ENCODE results near the gene GPC5.

The GPC5 gene

DNA sequence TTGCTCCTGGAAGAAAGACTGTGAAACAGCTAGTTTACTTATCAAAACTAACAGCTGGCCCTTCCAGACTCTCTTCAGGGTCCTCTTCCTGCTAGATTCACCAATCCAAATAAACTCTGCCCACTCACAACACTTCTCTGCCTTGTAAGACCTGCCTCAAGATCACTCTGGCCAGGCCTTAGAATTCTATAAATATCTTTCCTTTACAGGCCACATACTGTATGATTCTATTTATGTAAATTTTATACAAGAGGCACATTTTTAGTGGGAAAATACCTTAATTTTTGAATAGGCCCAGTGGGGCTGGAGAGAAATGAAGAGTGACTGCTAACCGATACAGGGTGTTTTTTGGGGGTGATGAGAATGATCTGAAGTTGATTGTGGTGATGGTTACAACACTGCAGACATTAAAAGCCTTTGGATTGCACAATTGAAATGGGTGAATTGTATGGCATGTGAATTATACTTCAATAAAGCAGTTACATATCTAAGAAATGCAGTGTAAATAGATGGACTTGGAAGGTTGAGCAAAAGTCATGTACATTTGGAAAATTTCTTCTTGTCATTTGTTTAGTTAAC, 141.8 kb downstream of the GPC5 start:
- TF ChIP-seq CEBPB (IDR thresholded peaks at IDR 0.05) (no peak), TCF12 (IDR thresholded peaks at IDR 0.05; ENCODE audit: low read depth) (no peak), CREB1 (IDR thresholded peaks at IDR 0.05; ENCODE audit: low read depth) (no peak), NFIC (IDR thresholded peaks at IDR 0.05) (no peak), TEAD4 (IDR thresholded peaks at IDR 0.05) (no peak), TAF1 (IDR thresholded peaks at IDR 0.05; ENCODE audit: low read depth) (no peak), YY1 (IDR thresholded peaks at IDR 0.05; ENCODE audit: low read depth) (no peak), ZBTB7A (IDR thresholded peaks at IDR 0.05; ENCODE audit: low read depth) (no peak), EP300 (IDR thresholded peaks at IDR 0.05; ENCODE audit: borderline replicate concordance) (no peak), FOXM1 (IDR thresholded peaks at IDR 0.05; ENCODE audit: borderline replicate concordance, low read depth) (no peak), EGR1 (IDR thresholded peaks at IDR 0.05) (no peak), RAD21 (IDR thresholded peaks at IDR 0.05; ENCODE audit: low read depth) (no peak)
- TF ChIP-seq, protein P1, sequence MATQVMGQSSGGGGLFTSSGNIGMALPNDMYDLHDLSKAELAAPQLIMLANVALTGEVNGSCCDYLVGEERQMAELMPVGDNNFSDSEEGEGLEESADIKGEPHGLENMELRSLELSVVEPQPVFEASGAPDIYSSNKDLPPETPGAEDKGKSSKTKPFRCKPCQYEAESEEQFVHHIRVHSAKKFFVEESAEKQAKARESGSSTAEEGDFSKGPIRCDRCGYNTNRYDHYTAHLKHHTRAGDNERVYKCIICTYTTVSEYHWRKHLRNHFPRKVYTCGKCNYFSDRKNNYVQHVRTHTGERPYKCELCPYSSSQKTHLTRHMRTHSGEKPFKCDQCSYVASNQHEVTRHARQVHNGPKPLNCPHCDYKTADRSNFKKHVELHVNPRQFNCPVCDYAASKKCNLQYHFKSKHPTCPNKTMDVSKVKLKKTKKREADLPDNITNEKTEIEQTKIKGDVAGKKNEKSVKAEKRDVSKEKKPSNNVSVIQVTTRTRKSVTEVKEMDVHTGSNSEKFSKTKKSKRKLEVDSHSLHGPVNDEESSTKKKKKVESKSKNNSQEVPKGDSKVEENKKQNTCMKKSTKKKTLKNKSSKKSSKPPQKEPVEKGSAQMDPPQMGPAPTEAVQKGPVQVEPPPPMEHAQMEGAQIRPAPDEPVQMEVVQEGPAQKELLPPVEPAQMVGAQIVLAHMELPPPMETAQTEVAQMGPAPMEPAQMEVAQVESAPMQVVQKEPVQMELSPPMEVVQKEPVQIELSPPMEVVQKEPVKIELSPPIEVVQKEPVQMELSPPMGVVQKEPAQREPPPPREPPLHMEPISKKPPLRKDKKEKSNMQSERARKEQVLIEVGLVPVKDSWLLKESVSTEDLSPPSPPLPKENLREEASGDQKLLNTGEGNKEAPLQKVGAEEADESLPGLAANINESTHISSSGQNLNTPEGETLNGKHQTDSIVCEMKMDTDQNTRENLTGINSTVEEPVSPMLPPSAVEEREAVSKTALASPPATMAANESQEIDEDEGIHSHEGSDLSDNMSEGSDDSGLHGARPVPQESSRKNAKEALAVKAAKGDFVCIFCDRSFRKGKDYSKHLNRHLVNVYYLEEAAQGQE (IDR thresholded peaks at IDR 0.05; ENCODE audit: low read depth) = no peak
- TF ChIP-seq, protein P2, sequence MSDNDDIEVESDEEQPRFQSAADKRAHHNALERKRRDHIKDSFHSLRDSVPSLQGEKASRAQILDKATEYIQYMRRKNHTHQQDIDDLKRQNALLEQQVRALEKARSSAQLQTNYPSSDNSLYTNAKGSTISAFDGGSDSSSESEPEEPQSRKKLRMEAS (IDR thresholded peaks at IDR 0.05) = no peak
- TF ChIP-seq, protein P3, sequence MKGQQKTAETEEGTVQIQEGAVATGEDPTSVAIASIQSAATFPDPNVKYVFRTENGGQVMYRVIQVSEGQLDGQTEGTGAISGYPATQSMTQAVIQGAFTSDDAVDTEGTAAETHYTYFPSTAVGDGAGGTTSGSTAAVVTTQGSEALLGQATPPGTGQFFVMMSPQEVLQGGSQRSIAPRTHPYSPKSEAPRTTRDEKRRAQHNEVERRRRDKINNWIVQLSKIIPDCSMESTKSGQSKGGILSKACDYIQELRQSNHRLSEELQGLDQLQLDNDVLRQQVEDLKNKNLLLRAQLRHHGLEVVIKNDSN (IDR thresholded peaks at IDR 0.05) = no peak

DNA sequence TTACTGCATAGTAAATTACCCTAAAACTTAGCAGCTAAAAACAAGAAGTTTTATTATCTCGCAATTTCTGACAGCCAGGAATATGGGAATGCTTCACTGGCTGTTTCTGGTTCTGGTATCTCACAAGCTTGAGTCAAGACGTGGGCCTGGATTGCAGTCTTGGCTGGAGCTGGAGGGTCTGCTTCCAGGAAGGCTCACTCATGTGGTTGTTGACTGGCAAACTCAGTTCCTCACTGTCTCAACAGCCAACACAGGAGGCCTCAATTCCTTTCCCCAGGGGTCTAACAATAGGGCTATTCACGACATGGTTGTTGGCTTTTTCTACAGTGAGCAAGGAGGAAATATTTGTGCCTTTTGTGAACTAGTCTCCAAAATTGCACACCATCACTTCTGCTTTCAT, 146.3 kb downstream of the GPC5 start:
- TF ChIP-seq RAD21 (IDR thresholded peaks at IDR 0.05; ENCODE audit: low read depth) = no peak
- no peak for TF ChIP-seq TAF1 (IDR thresholded peaks at IDR 0.05; ENCODE audit: low read depth)
- TF ChIP-seq, protein P2 (IDR thresholded peaks at IDR 0.05) = no peak
- TF ChIP-seq TEAD4 (IDR thresholded peaks at IDR 0.05) = no peak
- TF ChIP-seq, protein P3 (IDR thresholded peaks at IDR 0.05) = no peak
- TF ChIP-seq EGR1 (IDR thresholded peaks at IDR 0.05) = no peak
- no peak for TF ChIP-seq YY1 (IDR thresholded peaks at IDR 0.05; ENCODE audit: low read depth)
- no peak for TF ChIP-seq FOXM1 (IDR thresholded peaks at IDR 0.05; ENCODE audit: borderline replicate concordance, low read depth)
- TF ChIP-seq TCF12 (IDR thresholded peaks at IDR 0.05; ENCODE audit: low read depth) = no peak
- TF ChIP-seq, protein P1 (IDR thresholded peaks at IDR 0.05; ENCODE audit: low read depth) = no peak

DNA sequence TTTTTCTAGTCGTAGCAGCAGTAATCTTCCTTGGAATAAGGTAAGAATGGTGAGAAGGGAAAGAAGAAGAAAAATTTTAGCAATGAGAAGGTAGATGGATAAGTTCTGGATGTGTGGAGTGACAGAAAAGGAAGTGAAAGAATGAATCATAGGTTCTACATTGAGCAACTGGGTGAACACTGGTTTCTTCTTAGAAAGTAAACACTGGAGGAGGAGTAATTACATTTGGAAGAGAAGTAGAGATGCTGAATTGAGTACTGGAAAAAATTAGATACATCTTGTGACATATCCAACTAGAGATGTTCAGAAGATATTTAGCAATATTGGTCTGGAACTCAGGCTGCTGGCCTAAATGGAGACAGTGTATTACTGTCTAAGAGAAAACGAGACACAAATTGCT, 148.5 kb downstream of the GPC5 start:
- TF ChIP-seq ZBTB7A (IDR thresholded peaks at IDR 0.05; ENCODE audit: low read depth) (no peak), TAF1 (IDR thresholded peaks at IDR 0.05; ENCODE audit: low read depth) (no peak), YY1 (IDR thresholded peaks at IDR 0.05; ENCODE audit: low read depth) (no peak), FOXM1 (IDR thresholded peaks at IDR 0.05; ENCODE audit: borderline replicate concordance, low read depth) (no peak), EGR1 (IDR thresholded peaks at IDR 0.05) (no peak), CREB1 (IDR thresholded peaks at IDR 0.05; ENCODE audit: low read depth) (no peak), NFIC (IDR thresholded peaks at IDR 0.05) (no peak)
- TF ChIP-seq, protein P2 (IDR thresholded peaks at IDR 0.05) = no peak
- TF ChIP-seq, protein P1 (IDR thresholded peaks at IDR 0.05; ENCODE audit: low read depth) = no peak
- TF ChIP-seq, protein P3 (IDR thresholded peaks at IDR 0.05) = no peak

DNA sequence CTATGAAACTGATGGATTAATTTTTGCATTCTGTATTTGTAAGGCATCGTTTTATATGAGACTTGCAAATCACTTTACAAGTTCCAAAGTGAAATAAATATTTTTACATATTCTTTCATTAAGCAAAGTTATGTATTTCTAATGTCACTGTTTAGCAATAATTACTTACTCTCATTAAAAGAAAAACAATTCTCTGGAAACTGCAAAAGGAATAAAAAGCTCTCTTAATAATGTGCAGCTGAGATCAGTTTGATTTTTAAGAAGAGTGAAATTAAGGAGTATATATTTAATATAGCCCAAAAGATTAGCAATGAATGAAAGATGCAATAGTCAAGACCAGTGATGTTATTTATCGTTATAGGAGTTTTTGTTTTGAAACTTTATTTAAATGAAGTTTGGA, 155.2 kb downstream of the GPC5 start:
- TF ChIP-seq YY1 (IDR thresholded peaks at IDR 0.05; ENCODE audit: low read depth) (no peak), TCF12 (IDR thresholded peaks at IDR 0.05; ENCODE audit: low read depth) (no peak), NFIC (IDR thresholded peaks at IDR 0.05) (no peak), TAF1 (IDR thresholded peaks at IDR 0.05; ENCODE audit: low read depth) (no peak)
- TF ChIP-seq, protein P3 (IDR thresholded peaks at IDR 0.05) = no peak
